NCI-H1048 (cell line): ENCODE data around the gene NUP210.
A peak's percentile ranks its signal among the peaks of the same experiment; 100 is the strongest.
"Not testable (repeated sequence)": the region's sequence is repeated elsewhere in the genome, so short reads cannot be mapped to it uniquely, and the experiment has no call there.

Experiments
- DNase-seq: peaks from one replicate; lab custom pipeline; 2025; lab: John Stamatoyannopoulos, UW

Gene NUP210

GRCh38 chr3:13420045-13420830 is at the start of gene NUP210:
TSS of gene NUP210 (minus strand) at chr3:13420322. CDS start at chr3:13420226, 96 bp downstream.
- DNase-seq, result peak; percentile 38

- no peak for DNase-seq
These were observed 46.7 kb upstream of the NUP210 start for GRCh38 chr3:13466781-13467180.

- no peak for DNase-seq
These were observed 45.2 kb upstream of the NUP210 start for GRCh38 chr3:13465236-13465873.

GRCh38 chr3:13463618-13464400 is 43.7 kb upstream of the NUP210 start:
- no peak for DNase-seq

GRCh38 chr3:13462822-13463221 is 42.7 kb upstream of the NUP210 start:
- no peak for DNase-seq

- no peak for DNase-seq
These were observed 42.1 kb upstream of the NUP210 start for GRCh38 chr3:13462125-13462629.

GRCh38 chr3:13461169-13462124 is 41.3 kb upstream of the NUP210 start:
- DNase-seq, result peak; percentile 50

GRCh38 chr3:13460341-13460736 is 40.2 kb upstream of the NUP210 start:
- no peak for DNase-seq

- no peak for DNase-seq
These were observed 39.7 kb upstream of the NUP210 start for GRCh38 chr3:13459605-13460340.

- no peak for DNase-seq
These were observed 37.5 kb upstream of the NUP210 start for GRCh38 chr3:13457593-13457992.

GRCh38 chr3:13455644-13456043 is 35.5 kb upstream of the NUP210 start:
- no peak for DNase-seq

- no peak for DNase-seq
These were observed 32.6 kb upstream of the NUP210 start for GRCh38 chr3:13452490-13453335.

GRCh38 chr3:13451301-13451673 is 31.2 kb upstream of the NUP210 start:
- DNase-seq, result no peak

- DNase-seq, result not testable (repeated sequence)
These were observed 22.8 kb upstream of the NUP210 start for GRCh38 chr3:13442882-13443281.

- DNase-seq, result no peak
These were observed 20.2 kb upstream of the NUP210 start for GRCh38 chr3:13440204-13440817.

- not testable (repeated sequence) for DNase-seq
These were observed 16.1 kb upstream of the NUP210 start for GRCh38 chr3:13436213-13436612.

- DNase-seq, result no peak
These were observed 13.8 kb upstream of the NUP210 start for GRCh38 chr3:13433912-13434311.

- DNase-seq, result no peak
These were observed 12.0 kb upstream of the NUP210 start for GRCh38 chr3:13432093-13432492.

- not testable (repeated sequence) for DNase-seq
These were observed 10.3 kb upstream of the NUP210 start for GRCh38 chr3:13430411-13430875.
